Measurements from ENCODE around the gene ANXA1. TPM values are rescaled to one million over a fixed set of nuclear protein-coding genes. Genes with fewer than 3 reads are reported as not detected.

Gene ANXA1
- total RNA-seq, 4 donors from 2014 or later, result 236 to 442 (median 247) TPM

DNA sequence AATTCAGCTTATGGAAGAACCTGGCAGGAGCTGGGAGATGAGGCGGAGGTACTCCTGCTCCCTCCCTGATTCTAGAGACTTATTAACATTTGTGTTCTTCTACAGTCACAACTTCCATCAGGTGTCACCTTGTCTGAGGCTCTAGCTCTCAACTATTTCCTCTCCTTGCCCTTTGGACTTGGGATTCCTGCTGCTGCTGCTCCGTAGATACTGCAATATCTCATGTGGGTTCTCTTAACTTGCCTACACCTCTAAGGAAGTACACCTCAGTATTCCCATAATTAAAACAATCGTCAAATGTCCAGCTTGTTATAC, 21.2 kb downstream of the ANXA1 start:
- Histone ChIP-seq H3K27me3 (no peaks in the 10 kb centered on the region), H3K27ac (no peak overlapping the region), H3K9me3 (no peaks in the 10 kb centered on the region), H3K4me1 (no peaks in the 10 kb centered on the region), H3K36me3 (peaks cover 15 to 27% of the 10 kb centered on the region in 2 donors), H3K4me3 (replicated peaks in 1 of 3) (no peak overlapping the region)
- WGBS, 2 donors, result 79 to 84% methylated on average over 3 of the region's 3 CpGs
- TF ChIP-seq, protein P1, sequence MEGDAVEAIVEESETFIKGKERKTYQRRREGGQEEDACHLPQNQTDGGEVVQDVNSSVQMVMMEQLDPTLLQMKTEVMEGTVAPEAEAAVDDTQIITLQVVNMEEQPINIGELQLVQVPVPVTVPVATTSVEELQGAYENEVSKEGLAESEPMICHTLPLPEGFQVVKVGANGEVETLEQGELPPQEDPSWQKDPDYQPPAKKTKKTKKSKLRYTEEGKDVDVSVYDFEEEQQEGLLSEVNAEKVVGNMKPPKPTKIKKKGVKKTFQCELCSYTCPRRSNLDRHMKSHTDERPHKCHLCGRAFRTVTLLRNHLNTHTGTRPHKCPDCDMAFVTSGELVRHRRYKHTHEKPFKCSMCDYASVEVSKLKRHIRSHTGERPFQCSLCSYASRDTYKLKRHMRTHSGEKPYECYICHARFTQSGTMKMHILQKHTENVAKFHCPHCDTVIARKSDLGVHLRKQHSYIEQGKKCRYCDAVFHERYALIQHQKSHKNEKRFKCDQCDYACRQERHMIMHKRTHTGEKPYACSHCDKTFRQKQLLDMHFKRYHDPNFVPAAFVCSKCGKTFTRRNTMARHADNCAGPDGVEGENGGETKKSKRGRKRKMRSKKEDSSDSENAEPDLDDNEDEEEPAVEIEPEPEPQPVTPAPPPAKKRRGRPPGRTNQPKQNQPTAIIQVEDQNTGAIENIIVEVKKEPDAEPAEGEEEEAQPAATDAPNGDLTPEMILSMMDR (IDR thresholded peaks at IDR 0.05), result no peak
- no peak for TF ChIP-seq POLR2A (IDR thresholded peaks at IDR 0.05)
- intact Hi-C loops (cut with DNase I), result loop anchor here (5.0 kb wide), 1 partner anchor 61 kb away; no protein-coding TSS in a partner anchor
- DNase-seq, result no peak

DNA sequence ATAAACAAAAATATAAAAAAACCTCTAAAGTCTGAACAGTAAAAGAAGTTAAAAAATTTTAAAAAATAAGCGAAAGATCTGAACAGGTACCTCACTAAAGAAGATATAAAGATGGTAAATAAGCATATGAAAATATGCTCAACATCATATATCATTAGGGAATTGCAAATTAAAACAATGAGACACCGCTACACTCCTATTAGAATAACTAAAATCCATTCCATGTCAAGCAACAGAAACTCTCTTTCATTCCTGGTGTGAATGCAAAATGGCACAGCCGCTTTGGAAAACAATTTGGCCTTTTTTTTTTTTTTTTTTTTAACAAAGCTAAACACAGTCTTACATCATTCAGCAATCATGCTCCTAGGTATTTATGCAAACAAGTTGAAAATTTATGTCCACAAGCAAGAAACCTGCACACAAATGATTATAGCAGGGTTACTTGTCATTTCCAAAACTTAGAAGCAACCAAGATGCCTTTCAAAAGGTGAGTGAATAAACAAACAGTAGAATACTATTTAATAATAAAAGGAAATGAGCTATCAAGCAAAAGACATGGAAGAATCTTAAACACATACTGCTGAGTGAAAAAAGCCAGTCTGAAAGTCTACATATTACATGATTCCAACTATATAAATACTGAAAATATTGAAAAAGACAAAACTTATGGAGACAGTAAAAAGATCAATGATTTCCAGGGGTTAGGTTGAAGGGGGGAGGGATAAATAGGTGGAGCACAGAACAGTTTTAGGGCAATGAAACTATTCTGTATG, 22.1 kb downstream of the ANXA1 start:
- 93% methylated on average over 3 of the region's 3 CpGs for WGBS, 2 donors
- no peak for TF ChIP-seq POLR2A (IDR thresholded peaks at IDR 0.05)
- TF ChIP-seq, protein P1 (IDR thresholded peaks at IDR 0.05), result no peak
- intact Hi-C loops (cut with DNase I), result loop anchor here (5.0 kb wide), 1 partner anchor 61 kb away; no protein-coding TSS in a partner anchor

DNA sequence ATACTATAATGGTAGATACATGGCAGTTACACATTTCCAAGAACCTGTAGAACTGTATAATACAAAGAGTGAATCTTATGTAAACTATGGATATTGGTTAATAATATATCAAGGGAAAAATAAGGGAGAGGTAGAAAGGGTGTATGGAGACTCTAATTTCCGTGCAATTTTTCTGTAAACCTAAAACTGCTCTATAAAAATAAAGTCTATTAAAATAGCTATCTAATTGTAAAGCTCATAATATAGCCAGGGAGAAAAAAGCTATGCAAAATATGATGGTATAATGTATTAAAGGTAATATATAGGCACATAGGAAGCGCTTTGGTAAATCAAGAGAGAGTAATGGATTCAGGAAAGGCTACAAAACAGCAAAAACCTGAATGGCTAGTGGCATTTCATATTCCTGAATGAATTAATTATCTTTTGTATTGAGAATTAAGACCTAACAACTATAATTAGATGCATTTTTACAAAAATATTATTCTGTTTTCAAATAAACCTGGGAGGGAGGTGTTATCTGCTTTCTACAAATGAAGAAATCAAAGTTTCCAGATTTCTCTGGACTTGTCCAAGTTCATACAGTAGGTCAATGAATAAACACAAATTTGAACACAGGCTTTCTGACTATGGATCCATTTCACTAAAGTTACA, 22.8 kb downstream of the ANXA1 start:
- Histone ChIP-seq H3K9me3 (no peaks in the 10 kb centered on the region), H3K4me3 (replicated peaks in 1 of 3) (no peak overlapping the region), H3K27me3 (no peaks in the 10 kb centered on the region), H3K4me1 (no peaks in the 10 kb centered on the region), H3K36me3 (peaks cover 6 to 13% of the 10 kb centered on the region in 2 donors), H3K27ac (no peak overlapping the region)
- no peak for DNase-seq
- intact Hi-C loops (cut with DNase I), result loop anchor here (5.0 kb wide), 1 partner anchor 62 kb away; no protein-coding TSS in a partner anchor
- TF ChIP-seq POLR2A (IDR thresholded peaks at IDR 0.05), result no peak
- TF ChIP-seq, protein P1 (IDR thresholded peaks at IDR 0.05), result no peak
- 95 to 98% methylated on average over 2 of the region's 2 CpGs for WGBS, 2 donors

More for the DNA sequence above, 22.1 kb downstream of the ANXA1 start:
- Histone ChIP-seq H3K27me3 (no peaks in the 10 kb centered on the region), H3K9me3 (no peaks in the 10 kb centered on the region), H3K4me1 (no peaks in the 10 kb centered on the region), H3K36me3 (peaks cover 13 to 21% of the 10 kb centered on the region in 2 donors), H3K4me3 (replicated peaks in 1 of 3) (no peak overlapping the region), H3K27ac (no peak overlapping the region)
- no peak for DNase-seq

DNA sequence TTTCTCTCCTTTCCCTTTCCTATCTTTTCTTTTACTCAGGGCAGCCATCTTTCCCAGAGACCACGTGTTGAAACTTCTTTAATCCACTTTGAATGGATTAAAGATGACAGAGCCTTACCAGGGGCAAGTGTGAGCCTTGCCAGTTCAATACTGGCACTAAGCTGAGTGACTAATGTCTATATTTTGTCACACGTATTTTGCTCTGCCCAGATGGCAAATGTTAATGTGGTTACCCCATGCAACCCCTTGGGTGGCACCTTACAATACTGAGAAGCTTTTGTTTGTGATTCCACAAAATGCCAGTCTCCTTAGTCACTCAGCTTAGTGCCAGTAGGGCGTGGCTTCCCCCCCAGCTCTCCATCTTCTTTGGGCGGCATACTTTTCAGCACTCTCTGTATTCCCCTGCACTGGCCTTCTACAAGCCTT, 24.8 kb downstream of the ANXA1 start:
- Histone ChIP-seq H3K4me1 (no peaks in the 10 kb centered on the region), H3K27ac (no peak overlapping the region), H3K9me3 (no peaks in the 10 kb centered on the region), H3K4me3 (replicated peaks in 1 of 3) (no peak overlapping the region), H3K27me3 (no peaks in the 10 kb centered on the region), H3K36me3 (no peaks in the 10 kb centered on the region)
- no peak for DNase-seq
- intact Hi-C loops (cut with DNase I), result no loop called here
- WGBS, 2 donors, result 75 to 84% methylated on average over 4 of the region's 4 CpGs
- TF ChIP-seq, protein P1 (IDR thresholded peaks at IDR 0.05), result no peak
- TF ChIP-seq POLR2A (IDR thresholded peaks at IDR 0.05), result no peak

DNA sequence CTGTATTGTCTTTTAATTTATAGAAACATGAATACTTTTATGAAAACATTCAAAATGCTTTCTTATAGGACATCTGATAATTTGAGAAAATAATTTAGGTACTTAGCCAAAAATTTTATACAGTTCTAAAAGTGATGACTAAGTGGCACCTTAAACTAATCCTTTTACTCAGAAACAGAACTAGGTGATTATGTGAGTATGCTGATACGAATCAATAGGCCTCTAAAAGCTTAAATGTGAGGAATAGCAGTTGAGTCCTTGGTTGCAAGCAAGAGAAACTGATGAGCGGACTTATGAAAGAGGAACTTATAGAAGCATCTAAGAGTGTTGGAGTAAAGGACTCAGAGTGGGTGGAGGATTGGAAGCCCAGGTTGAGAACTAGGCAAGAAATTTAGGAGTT, 26.4 kb downstream of the ANXA1 start:
- intact Hi-C loops (cut with DNase I), result no loop called here
- DNase-seq, result no peak
- Histone ChIP-seq H3K4me3 (replicated peaks in 1 of 3) (no peak overlapping the region), H3K27me3 (no peaks in the 10 kb centered on the region), H3K9me3 (no peaks in the 10 kb centered on the region), H3K4me1 (no peaks in the 10 kb centered on the region), H3K27ac (no peak overlapping the region), H3K36me3 (no peaks in the 10 kb centered on the region)
- TF ChIP-seq, protein P1 (IDR thresholded peaks at IDR 0.05), result no peak
- no peak for TF ChIP-seq POLR2A (IDR thresholded peaks at IDR 0.05)
- 65 to 95% methylated on average over 2 of the region's 2 CpGs for WGBS, 2 donors
